T-helper 2 cell treated with Interferon-gamma antibody and Interleukin-4, amounts not matched to agents 5 μg/mL and 100 μg/mL, for 36 hours (primary cell): Measurements from ENCODE around the gene FAM222B.
"Not testable (repeated sequence)": the region's sequence is repeated elsewhere in the genome, so short reads cannot be mapped to it uniquely, and the experiment has no call there.

Experiments used
- DNase-seq: peaks from one replicate; pipeline ENCODE4 v3.0.0; 2021; ENCODE audit warnings: low spot score
- H3K27ac Mint-ChIP-seq: one replicate; pipeline ENCODE4 v1.8.0; 2021; ENCODE audit warnings: mild to moderate bottlenecking, mixed read lengths
- H3K27me3 Mint-ChIP-seq: one replicate; pipeline ENCODE4 v1.8.0; 2021; ENCODE audit warnings: low read depth, mixed read lengths
- H3K36me3 Mint-ChIP-seq: one replicate; pipeline ENCODE4 v1.8.0; 2021; ENCODE audit warnings: low read depth, mixed read lengths
- H3K4me1 Mint-ChIP-seq: one replicate; pipeline ENCODE4 v1.8.0; 2021; ENCODE audit warnings: low read depth, mixed read lengths
- H3K4me3 Mint-ChIP-seq: one replicate; pipeline ENCODE4 v1.8.0; 2022; ENCODE audit warnings: mild to moderate bottlenecking, moderate library complexity, mixed read lengths
- H3K9me3 Mint-ChIP-seq: one replicate; pipeline ENCODE4 v1.8.0; 2021; ENCODE audit warnings: mixed read lengths

The FAM222B gene

GRCh38 chr17:28796062-28796461 lies 46.5 kb downstream of the FAM222B start:
- peaks cover 4% of the 10 kb centered on the region for H3K4me1 Mint-ChIP-seq
- H3K9me3 Mint-ChIP-seq = no peaks in the 10 kb centered on the region
- no peaks in the 10 kb centered on the region for H3K27me3 Mint-ChIP-seq
- no peak overlapping the region for H3K4me3 Mint-ChIP-seq
- H3K27ac Mint-ChIP-seq = no peak overlapping the region
- H3K36me3 Mint-ChIP-seq = peaks cover 2% of the 10 kb centered on the region
- DNase-seq = no peak

- not testable (repeated sequence) for H3K4me3 Mint-ChIP-seq, H3K27ac Mint-ChIP-seq, H3K27me3 Mint-ChIP-seq, H3K4me1 Mint-ChIP-seq, DNase-seq, H3K36me3 Mint-ChIP-seq, H3K9me3 Mint-ChIP-seq
These were observed 47.6 kb downstream of the FAM222B start for GRCh38 chr17:28794846-28795441.

GRCh38 chr17:28792877-28793661 lies 49.5 kb downstream of the FAM222B start:
- Mint-ChIP-seq H3K27me3 (no peaks in the 10 kb centered on the region), H3K9me3 (no peaks in the 10 kb centered on the region), H3K36me3 (no peaks in the 10 kb centered on the region), H3K27ac (no peak overlapping the region), H3K4me3 (no peak overlapping the region), H3K4me1 (peaks cover 4% of the 10 kb centered on the region)
- no peak for DNase-seq

GRCh38 chr17:28788100-28788499 lies 54.5 kb downstream of the FAM222B start:
- Mint-ChIP-seq H3K9me3 (no peaks in the 10 kb centered on the region), H3K4me1 (peaks cover under 1% of the 10 kb centered on the region), H3K27me3 (no peaks in the 10 kb centered on the region), H3K36me3 (no peaks in the 10 kb centered on the region), H3K4me3 (no peak overlapping the region), H3K27ac (no peak overlapping the region)
- DNase-seq = no peak

- Mint-ChIP-seq H3K36me3 (peaks cover 12% of the 10 kb centered on the region), H3K27ac (no peak overlapping the region), H3K27me3 (no peaks in the 10 kb centered on the region), H3K9me3 (no peaks in the 10 kb centered on the region), H3K4me1 (peaks cover 13% of the 10 kb centered on the region), H3K4me3 (no peak overlapping the region)
- no peak for DNase-seq
These were observed 59.4 kb downstream of the FAM222B start for GRCh38 chr17:28783161-28783560.

- DNase-seq, H3K27ac Mint-ChIP-seq, H3K4me3 Mint-ChIP-seq, H3K9me3 Mint-ChIP-seq, H3K27me3 Mint-ChIP-seq: not testable (repeated sequence)
- Mint-ChIP-seq H3K4me1 (peaks cover 24% of the 10 kb centered on the region), H3K36me3 (peaks cover 13% of the 10 kb centered on the region)
These were observed 63.0 kb downstream of the FAM222B start for GRCh38 chr17:28779601-28780000.

GRCh38 chr17:28777178-28777577 lies 65.4 kb downstream of the FAM222B start:
- Mint-ChIP-seq H3K4me1 (peaks cover 24% of the 10 kb centered on the region), H3K4me3 (no peak overlapping the region), H3K27ac (no peak overlapping the region), H3K9me3 (no peaks in the 10 kb centered on the region), H3K27me3 (no peaks in the 10 kb centered on the region), H3K36me3 (peaks cover 15% of the 10 kb centered on the region)
- DNase-seq = no peak

- Mint-ChIP-seq H3K4me1 (peaks cover 18% of the 10 kb centered on the region), H3K27ac (no peak overlapping the region), H3K4me3 (no peak overlapping the region), H3K9me3 (no peaks in the 10 kb centered on the region), H3K36me3 (peaks cover 12% of the 10 kb centered on the region), H3K27me3 (no peaks in the 10 kb centered on the region)
- no peak for DNase-seq
These were observed 68.4 kb downstream of the FAM222B start for GRCh38 chr17:28774206-28774605.

- peaks cover 7% of the 10 kb centered on the region for H3K36me3 Mint-ChIP-seq
- H3K27me3 Mint-ChIP-seq = no peaks in the 10 kb centered on the region
- H3K27ac Mint-ChIP-seq = no peak overlapping the region
- H3K9me3 Mint-ChIP-seq = no peaks in the 10 kb centered on the region
- no peak for DNase-seq
- peaks cover 14% of the 10 kb centered on the region for H3K4me1 Mint-ChIP-seq
- no peak overlapping the region for H3K4me3 Mint-ChIP-seq
These were observed 68.9 kb downstream of the FAM222B start for GRCh38 chr17:28773736-28774135.

- Mint-ChIP-seq H3K27ac (no peak overlapping the region), H3K36me3 (peaks cover 9% of the 10 kb centered on the region), H3K27me3 (no peaks in the 10 kb centered on the region), H3K4me3 (no peak overlapping the region), H3K4me1 (peaks cover 6% of the 10 kb centered on the region), H3K9me3 (no peaks in the 10 kb centered on the region)
- no peak for DNase-seq
These were observed 77.6 kb downstream of the FAM222B start for GRCh38 chr17:28765038-28765437.

- H3K4me3 Mint-ChIP-seq = no peak overlapping the region
- DNase-seq = peak; percentile 57
- H3K27me3 Mint-ChIP-seq = no peaks in the 10 kb centered on the region
- H3K27ac Mint-ChIP-seq = no peak overlapping the region
- peaks cover 12% of the 10 kb centered on the region for H3K36me3 Mint-ChIP-seq
- peaks cover 6% of the 10 kb centered on the region for H3K4me1 Mint-ChIP-seq
- H3K9me3 Mint-ChIP-seq = no peaks in the 10 kb centered on the region
These were observed 78.8 kb downstream of the FAM222B start for GRCh38 chr17:28763804-28764266.

- Mint-ChIP-seq H3K4me3 (no peak overlapping the region), H3K4me1 (peaks cover 6% of the 10 kb centered on the region), H3K27ac (no peak overlapping the region), H3K36me3 (peaks cover 12% of the 10 kb centered on the region), H3K9me3 (no peaks in the 10 kb centered on the region), H3K27me3 (no peaks in the 10 kb centered on the region)
- DNase-seq = no peak
These were observed 79.3 kb downstream of the FAM222B start for GRCh38 chr17:28763137-28763799.

- H3K36me3 Mint-ChIP-seq = peaks cover 21% of the 10 kb centered on the region
- no peaks in the 10 kb centered on the region for H3K9me3 Mint-ChIP-seq
- H3K27ac Mint-ChIP-seq = no peak overlapping the region
- no peak for DNase-seq
- no peak overlapping the region for H3K4me3 Mint-ChIP-seq
- H3K27me3 Mint-ChIP-seq = no peaks in the 10 kb centered on the region
- peaks cover 6% of the 10 kb centered on the region for H3K4me1 Mint-ChIP-seq
These were observed 81.7 kb downstream of the FAM222B start for GRCh38 chr17:28760601-28761562.
